A549 treated with AZD2906 at 1 μM for 4 hours (cell line): Measurements from ENCODE around the gene MDM1. TPM values are rescaled to one million over a fixed set of nuclear protein-coding genes. Genes with fewer than 3 reads are reported as not detected.

Experiments used
- total RNA-seq: library from RNA; stranded (reverse); fragments of 200-300 nt; extraction: Qiagen RNA extraction; gene quantifications from 5 replicates; pipeline ENCODE4 v1.2.3, GENCODE V29; 2022

The MDM1 gene, protein sequence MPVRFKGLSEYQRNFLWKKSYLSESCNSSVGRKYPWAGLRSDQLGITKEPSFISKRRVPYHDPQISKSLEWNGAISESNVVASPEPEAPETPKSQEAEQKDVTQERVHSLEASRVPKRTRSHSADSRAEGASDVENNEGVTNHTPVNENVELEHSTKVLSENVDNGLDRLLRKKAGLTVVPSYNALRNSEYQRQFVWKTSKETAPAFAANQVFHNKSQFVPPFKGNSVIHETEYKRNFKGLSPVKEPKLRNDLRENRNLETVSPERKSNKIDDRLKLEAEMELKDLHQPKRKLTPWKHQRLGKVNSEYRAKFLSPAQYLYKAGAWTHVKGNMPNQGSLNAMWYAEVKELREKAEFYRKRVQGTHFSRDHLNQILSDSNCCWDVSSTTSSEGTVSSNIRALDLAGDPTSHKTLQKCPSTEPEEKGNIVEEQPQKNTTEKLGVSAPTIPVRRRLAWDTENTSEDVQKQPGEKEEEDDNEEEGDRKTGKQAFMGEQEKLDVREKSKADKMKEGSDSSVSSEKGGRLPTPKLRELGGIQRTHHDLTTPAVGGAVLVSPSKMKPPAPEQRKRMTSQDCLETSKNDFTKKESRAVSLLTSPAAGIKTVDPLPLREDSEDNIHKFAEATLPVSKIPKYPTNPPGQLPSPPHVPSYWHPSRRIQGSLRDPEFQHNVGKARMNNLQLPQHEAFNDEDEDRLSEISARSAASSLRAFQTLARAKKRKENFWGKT
- 5.4 to 7.4 TPM (median 6.3 TPM) in 5 replicates for total RNA-seq

DNA sequence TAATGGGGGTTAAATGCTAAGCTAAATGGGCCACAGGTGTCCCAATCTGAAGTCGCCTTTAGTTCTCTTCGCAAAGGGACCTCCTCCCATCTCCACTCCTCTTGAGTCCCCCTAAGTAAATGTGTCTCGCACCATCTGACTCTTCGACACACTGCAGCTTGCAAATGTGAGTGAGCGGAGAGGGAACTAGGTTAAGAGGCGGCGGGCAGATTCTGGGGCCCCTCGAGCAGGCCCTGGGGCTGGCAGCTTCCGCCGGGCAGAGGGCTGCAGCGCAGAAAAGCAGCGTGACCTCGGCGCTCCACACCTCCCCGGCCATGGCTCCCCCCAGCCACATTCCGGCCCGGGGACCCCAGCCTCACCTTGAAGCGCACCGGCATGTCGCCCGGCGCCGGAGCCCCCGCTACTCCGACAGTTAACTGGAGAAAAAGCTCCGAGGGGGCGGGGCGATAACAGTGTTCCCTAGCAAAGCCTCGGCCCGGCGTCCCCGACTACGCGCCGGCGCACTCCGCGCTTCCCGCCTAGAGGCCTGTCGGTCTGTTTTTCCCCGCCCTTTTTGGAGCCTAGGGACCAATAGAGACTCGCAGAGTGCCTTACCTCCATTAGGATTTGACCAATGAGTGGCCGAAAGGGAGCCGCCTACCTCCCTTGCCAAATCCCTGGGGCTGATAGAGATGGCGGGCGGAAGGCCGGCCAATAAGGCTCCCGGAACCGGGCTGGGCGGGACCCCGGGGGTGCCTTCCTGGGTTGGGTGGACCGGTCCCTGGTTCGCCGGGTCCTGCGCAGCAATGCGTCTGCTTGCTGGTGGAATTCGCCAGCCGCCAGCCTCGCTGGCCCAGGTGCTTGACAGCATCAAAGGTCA is at the start of gene MDM1:
TSS of gene MDM1 (minus strand) at position 494 of the 859 bp plus-strand sequence. CDS start at position 377, 117 bp downstream.

GRCh38 chr12:68253504-68253903 is 78.7 kb downstream of the MDM1 start, which contains the start of gene IL22:
TSS of gene IL22 (minus strand) at chr12:68253604. CDS start at chr12:68253448, 156 bp downstream.

Other genes starting within 250 kb of the MDM1 start
- gene IFNG, start 172.6 kb downstream of the MDM1 start, total RNA-seq: not detected in 5 replicates
- gene IL26, start 106.6 kb downstream of the MDM1 start, total RNA-seq: not detected in 5 replicates
- gene IL22, start 78.8 kb downstream of the MDM1 start, total RNA-seq: not detected in 5 replicates